MM.1S (cell line): ENCODE results near the gene TRIOBP.
A peak's percentile ranks its signal among the peaks of the same experiment; 100 is the strongest.

Experiments
- DNase-seq: peaks from one replicate; pipeline ENCODE4 v3.0.0-alpha.2; 2015
- H2AFZ ChIP-seq: fragments of 300-600 bp; sonication (generic); 2 replicates; pipeline ENCODE4 v1.6.0; 2016; ENCODE audit warnings: antibody characterized with exemption, low read length
- H3F3A ChIP-seq: fragments of 300-600 bp; sonication (generic); 2 replicates; pipeline ENCODE4 v1.6.1; 2016; ENCODE audit warnings: mild to moderate bottlenecking, antibody characterized with exemption, low read length, moderate library complexity, mixed read lengths; ENCODE audit not compliant: insufficient read depth
- H3K27ac ChIP-seq: fragments of 300-600 bp; sonication (generic); 2 replicates; pipeline ENCODE4 v1.5.1; 2016; ENCODE audit warnings: mild to moderate bottlenecking, low read length
- H3K27me3 ChIP-seq: fragments of 300-600 bp; sonication (generic); replicated peaks from 2 replicates; pipeline ENCODE4 v1.6.0; 2016; ENCODE audit warnings: low read length; ENCODE audit not compliant: insufficient read depth
- H3K36me3 ChIP-seq: fragments of 300-600 bp; sonication (generic); replicated peaks from 2 replicates; pipeline ENCODE4 v1.6.1; 2016; ENCODE audit warnings: mild to moderate bottlenecking, low read length, mixed read lengths; ENCODE audit not compliant: insufficient read depth
- H3K4me1 ChIP-seq: fragments of 300-600 bp; sonication (generic); 2 replicates; pipeline ENCODE4 v1.6.1; 2016; ENCODE audit warnings: low read length, mixed read lengths
- H3K4me2 ChIP-seq: fragments of 300-600 bp; sonication (generic); 2 replicates; pipeline ENCODE4 v1.6.0; 2016; ENCODE audit warnings: low read depth, low read length
- H3K4me3 ChIP-seq: fragments of 300-600 bp; sonication (generic); 2 replicates; pipeline ENCODE4 v1.5.1; 2016; ENCODE audit warnings: low read length, mixed read lengths
- H3K79me2 ChIP-seq: fragments of 300-600 bp; sonication (generic); 2 replicates; pipeline ENCODE4 v1.6.1; 2016; ENCODE audit warnings: mixed run types, low read length, mixed read lengths
- H3K9ac ChIP-seq: fragments of 300-600 bp; sonication (generic); 2 replicates; pipeline ENCODE4 v1.6.1; 2016; ENCODE audit warnings: low read length, mixed read lengths
- H3K9me2 ChIP-seq: fragments of 300-600 bp; sonication (generic); replicated peaks from 2 replicates; pipeline ENCODE4 v1.6.1; 2016; ENCODE audit warnings: mild to moderate bottlenecking, low read length, mixed read lengths; ENCODE audit not compliant: insufficient read depth
- H3K9me3 ChIP-seq: fragments of 300-600 bp; sonication (generic); replicated peaks from 2 replicates; pipeline ENCODE4 v1.6.1; 2016; ENCODE audit warnings: mild to moderate bottlenecking, low read length, mixed read lengths; ENCODE audit not compliant: insufficient read depth
- H4K20me1 ChIP-seq: fragments of 300-600 bp; sonication (generic); 2 replicates; pipeline ENCODE4 v1.6.1; 2016; ENCODE audit warnings: mild to moderate bottlenecking, low read length, moderate library complexity, mixed read lengths; ENCODE audit not compliant: insufficient read depth
- CTCF ChIP-seq: fragments of 300-600 bp; sonication (generic); IDR thresholded peaks from 2 replicates; pipeline ENCODE4 v1.5.1; 2016; ENCODE audit warnings: antibody characterized with exemption, low read length, mixed read lengths
- EZH2 ChIP-seq: fragments of 300-600 bp; sonication (generic); optimal IDR thresholded peaks from 2 replicates; pipeline ENCODE3; 2017; ENCODE audit warnings: low read depth, mild to moderate bottlenecking, antibody characterized with exemption, low read length, mixed read lengths
- EZH2phosphoT487 ChIP-seq: fragments of 300-600 bp; sonication (generic); IDR thresholded peaks from 2 replicates; pipeline ENCODE4 v1.6.1; 2018; ENCODE audit warnings: antibody characterized with exemption, low read length

TRIOBP gene

GRCh38 chr22:37684803-37685615 is 11.8 kb upstream of the TRIOBP start:
- DNase-seq: peak; percentile 40
- Histone ChIP-seq H3K4me3 (peak overlapping the region; percentile 8; the same call in 1 of the 2 replicates), H3K9ac (peak overlapping the region; percentile 14; the same call in 1 of the 2 replicates)

GRCh38 chr22:37686002-37686982 is 10.6 kb upstream of the TRIOBP start, which contains the start of gene NOL12:
NOL12 (plus strand) TSS chr22:37686343; CDS start chr22:37686393, 50 bp downstream.
- H3K27ac ChIP-seq: peak within 1 kb of the TSS; percentile 54; the same call in 1 of the 2 replicates
- peak within 1 kb of the TSS; percentile 94 for H3K9ac ChIP-seq
- peaks cover 26% of the 10 kb centered on the region for H3K79me2 ChIP-seq
- H3F3A ChIP-seq: peaks cover 14% of the 10 kb centered on the region
- no peaks in the 10 kb centered on the region for H3K36me3 ChIP-seq
- H2AFZ ChIP-seq: peak within 1 kb of the TSS; percentile 86
- no peaks in the 10 kb centered on the region for H3K27me3 ChIP-seq
- H4K20me1 ChIP-seq: no peaks in the 10 kb centered on the region
- peak; percentile 86 for DNase-seq
- H3K4me3 ChIP-seq: peak within 1 kb of the TSS; percentile 100
- no peak for TF ChIP-seq EZH2phosphoT487
- H3K9me3 ChIP-seq: no peaks in the 10 kb centered on the region
- peaks cover 16% of the 10 kb centered on the region for H3K4me1 ChIP-seq
- H3K9me2 ChIP-seq: no peaks in the 10 kb centered on the region
- peak within 1 kb of the TSS; percentile 82 for H3K4me2 ChIP-seq

More at GRCh38 chr22:37684803-37685615, 11.8 kb upstream of the TRIOBP start:
- peaks cover 21% of the 10 kb centered on the region for H3F3A ChIP-seq
- no peaks in the 10 kb centered on the region for H3K27me3 ChIP-seq
- H3K36me3 ChIP-seq: no peaks in the 10 kb centered on the region
- H3K9me2 ChIP-seq: no peaks in the 10 kb centered on the region
- peaks cover 26% of the 10 kb centered on the region for H3K79me2 ChIP-seq
- H4K20me1 ChIP-seq: no peaks in the 10 kb centered on the region
- no peaks in the 10 kb centered on the region for H3K9me3 ChIP-seq
- peak overlapping the region; percentile 86 for H2AFZ ChIP-seq
- H3K27ac ChIP-seq: peak overlapping the region; percentile 54; the same call in 1 of the 2 replicates
- TF ChIP-seq CTCF (no peak), EZH2 (no peak), EZH2phosphoT487 (no peak)
- H3K4me2 ChIP-seq: peak overlapping the region; percentile 82
- peaks cover 20% of the 10 kb centered on the region for H3K4me1 ChIP-seq

GRCh38 chr22:37690407-37690806 is 6.4 kb upstream of the TRIOBP start:
- peaks cover 8% of the 10 kb centered on the region for H3F3A ChIP-seq
- H3K36me3 ChIP-seq: no peaks in the 10 kb centered on the region
- no peak overlapping the region for H3K4me2 ChIP-seq
- no peaks in the 10 kb centered on the region for H3K9me2 ChIP-seq
- no peak overlapping the region for H2AFZ ChIP-seq
- H3K79me2 ChIP-seq: peaks cover 26% of the 10 kb centered on the region
- peaks cover 6% of the 10 kb centered on the region for H3K4me1 ChIP-seq
- no peak for DNase-seq
- TF ChIP-seq EZH2phosphoT487: no peak
- no peak for TF ChIP-seq CTCF
- TF ChIP-seq EZH2: no peak
- no peak overlapping the region for H3K9ac ChIP-seq
- no peak overlapping the region for H3K4me3 ChIP-seq
- no peaks in the 10 kb centered on the region for H3K27me3 ChIP-seq
- no peaks in the 10 kb centered on the region for H3K9me3 ChIP-seq
- H4K20me1 ChIP-seq: no peaks in the 10 kb centered on the region
- H3K27ac ChIP-seq: no peak overlapping the region
